LoVo (cell line): ENCODE results near the gene BCL2.

Source experiments
- DNase-seq: peaks from one replicate; pipeline ENCODE4 v3.0.0-alpha.2; 2016; ENCODE audit warnings: low spot score

The BCL2 gene

DNA sequence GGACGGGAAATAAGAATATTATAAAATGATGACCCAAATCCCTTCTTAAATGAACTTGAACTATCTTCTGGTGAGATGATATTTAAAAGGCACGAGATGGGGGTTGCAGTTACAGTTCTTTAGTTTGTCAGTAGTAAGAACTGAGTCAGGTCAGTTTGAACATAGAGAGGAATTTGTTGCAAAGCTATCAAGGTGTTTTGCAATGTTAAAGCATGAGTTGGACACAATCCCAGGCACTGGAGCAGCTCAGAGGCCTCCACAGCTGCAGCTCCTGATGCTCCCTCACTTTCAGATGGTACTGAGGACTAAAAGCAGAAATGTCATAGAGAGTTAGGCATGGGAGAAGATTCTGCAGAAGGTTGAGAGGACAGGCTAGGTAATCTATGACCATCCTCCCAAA lies 236.0 kb downstream of the BCL2 start:
- DNase-seq: no peak

DNA sequence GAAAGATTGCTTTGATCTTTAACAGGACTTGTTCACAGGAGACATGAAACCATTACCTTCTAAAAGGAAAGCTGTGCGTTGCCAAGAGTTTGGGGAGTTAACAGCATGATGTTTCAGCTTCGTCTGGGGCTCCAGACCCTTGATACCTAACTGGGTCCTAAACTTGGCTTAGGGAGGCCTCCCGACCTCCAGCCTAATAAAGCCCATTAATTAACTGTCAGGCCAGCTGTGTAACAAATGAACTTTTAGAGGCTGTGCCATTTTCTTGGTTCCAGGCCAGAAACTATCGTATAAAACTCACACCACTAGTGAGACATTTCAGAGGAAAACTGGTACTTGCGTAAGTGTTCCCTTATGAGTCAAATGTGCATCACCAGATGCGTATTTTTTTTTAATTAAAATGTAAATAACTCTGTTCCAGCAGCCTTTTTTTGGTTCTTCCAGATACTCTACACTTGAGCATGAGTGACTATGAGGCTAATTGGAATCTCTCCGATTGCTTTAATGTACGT lies 236.5 kb downstream of the BCL2 start:
- no peak for DNase-seq

DNA sequence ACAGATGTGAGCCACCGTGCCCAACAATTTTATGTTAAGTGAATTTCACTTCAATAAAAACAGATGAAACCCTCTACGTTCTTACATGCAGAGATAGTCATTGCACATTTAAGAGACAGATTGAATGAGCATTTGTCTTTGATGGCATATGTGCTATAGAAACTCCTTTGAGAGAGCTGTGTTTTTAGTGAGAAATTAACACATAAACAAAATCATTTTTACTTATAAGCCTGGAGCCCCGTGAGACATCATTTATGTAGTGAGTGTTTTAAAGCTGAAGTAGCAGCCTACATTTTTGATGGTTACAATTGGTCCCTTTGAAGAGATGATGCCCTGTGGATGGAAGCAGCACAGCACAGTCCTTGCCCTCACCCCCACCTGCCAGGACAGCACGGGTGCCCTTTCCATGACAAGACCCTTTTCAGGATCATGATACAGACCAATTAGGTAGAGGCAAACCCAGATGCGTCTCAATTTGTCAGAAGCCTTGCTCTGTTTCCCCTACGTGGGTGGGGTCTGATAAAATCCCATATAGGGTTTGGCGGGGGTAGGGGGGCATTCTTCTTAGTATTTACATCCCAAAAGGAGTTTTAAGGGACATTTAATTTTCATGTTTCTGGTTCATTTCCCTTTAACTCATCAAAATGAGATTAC lies 237.1 kb downstream of the BCL2 start:
- no peak for DNase-seq

DNA sequence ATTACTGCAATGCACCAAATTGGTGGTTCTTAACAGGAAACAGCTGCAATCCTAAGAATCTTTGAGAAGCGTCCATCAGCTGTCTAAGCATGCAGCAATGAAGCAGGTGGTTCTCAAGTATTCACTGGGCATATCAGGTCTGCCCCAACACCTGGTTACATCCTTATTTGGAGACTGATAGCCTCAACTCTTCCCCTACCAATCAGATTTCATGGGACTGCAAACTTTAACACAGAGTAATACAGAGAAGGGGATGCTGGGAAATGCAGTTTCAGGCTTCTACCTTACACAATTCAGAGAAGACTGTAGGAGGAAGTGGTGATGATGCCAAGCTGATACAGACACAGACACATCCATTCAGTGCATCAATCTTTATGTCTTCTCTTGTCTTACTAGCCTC lies 240.5 kb downstream of the BCL2 start:
- no peak for DNase-seq

DNA sequence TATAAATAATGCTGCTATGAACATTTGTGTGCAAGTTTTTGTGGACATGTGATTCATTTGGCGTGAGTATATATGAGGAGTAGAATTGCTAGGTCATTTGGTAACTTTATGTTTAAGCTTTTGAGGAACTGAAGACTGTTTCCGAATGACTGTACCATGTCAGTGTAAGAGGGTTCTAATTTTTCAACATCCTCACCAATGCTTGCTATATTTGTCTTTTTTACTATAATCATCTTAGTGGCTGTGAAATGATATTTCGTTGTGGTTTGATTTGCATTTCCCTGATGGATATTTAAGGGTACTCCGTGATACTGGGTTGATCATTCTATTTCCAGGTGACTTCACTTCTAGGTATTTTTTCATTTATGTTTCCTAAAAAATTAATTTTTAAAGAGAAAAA lies 241.1 kb downstream of the BCL2 start:
- no peak for DNase-seq

DNA sequence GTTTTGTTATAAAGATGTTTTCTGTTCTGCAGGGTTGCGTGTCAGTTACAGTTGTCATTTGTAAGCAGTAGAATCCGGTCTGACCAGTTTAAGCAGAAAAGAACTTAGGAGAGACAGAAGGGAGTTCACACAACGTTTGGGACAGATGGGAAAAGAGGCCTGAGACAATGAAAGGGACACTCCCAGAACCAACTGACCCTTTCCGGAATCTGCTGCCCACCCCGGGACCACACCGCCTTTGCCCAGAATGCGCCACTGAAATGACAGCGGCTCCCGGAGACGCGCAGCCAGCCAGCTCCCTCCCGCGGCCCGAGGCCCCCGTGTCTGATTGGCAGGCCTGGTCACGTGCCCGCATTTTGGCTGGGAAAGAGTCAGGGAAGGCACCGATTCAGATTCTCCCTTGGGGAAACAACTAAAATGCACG lies 244.6 kb downstream of the BCL2 start:
- DNase-seq: peak; percentile 68

DNA sequence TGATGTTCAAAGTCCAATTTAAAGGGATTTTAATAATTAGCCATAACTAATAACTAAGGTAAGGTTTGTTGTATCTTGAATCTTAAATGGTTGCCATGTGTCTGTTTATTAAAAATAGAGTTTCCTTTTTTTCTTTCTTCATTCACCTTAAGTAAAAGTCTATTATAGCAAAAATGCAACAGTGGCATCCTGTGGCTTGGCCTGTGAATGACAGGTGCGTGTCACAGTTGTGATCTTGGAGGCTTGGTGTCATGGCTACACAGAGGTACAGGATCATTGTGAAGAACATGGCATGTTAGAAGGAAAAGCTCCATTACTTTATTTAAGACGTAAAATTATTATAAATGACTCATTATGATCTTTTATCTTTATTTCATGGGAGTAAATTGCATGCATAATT lies 246.1 kb downstream of the BCL2 start:
- DNase-seq: no peak
